T-helper 2 cell treated with Interferon-gamma antibody and Interleukin-4, amounts not matched to agents 5 μg/mL and 100 μg/mL, for 36 hours (primary cell): ENCODE results near the gene AIF1L.

Source experiments
- DNase-seq: peaks from one replicate; pipeline ENCODE4 v3.0.0; 2021; ENCODE audit warnings: low spot score
- H3K27ac Mint-ChIP-seq: one replicate; pipeline ENCODE4 v1.8.0; 2021; ENCODE audit warnings: mild to moderate bottlenecking, mixed read lengths
- H3K27me3 Mint-ChIP-seq: one replicate; pipeline ENCODE4 v1.8.0; 2021; ENCODE audit warnings: low read depth, mixed read lengths
- H3K36me3 Mint-ChIP-seq: one replicate; pipeline ENCODE4 v1.8.0; 2021; ENCODE audit warnings: low read depth, mixed read lengths
- H3K4me1 Mint-ChIP-seq: one replicate; pipeline ENCODE4 v1.8.0; 2021; ENCODE audit warnings: low read depth, mixed read lengths
- H3K4me3 Mint-ChIP-seq: one replicate; pipeline ENCODE4 v1.8.0; 2022; ENCODE audit warnings: mild to moderate bottlenecking, moderate library complexity, mixed read lengths
- H3K9me3 Mint-ChIP-seq: one replicate; pipeline ENCODE4 v1.8.0; 2021; ENCODE audit warnings: mixed read lengths

AIF1L gene

GRCh38 chr9:131067625-131068024, 28.7 kb upstream of the AIF1L start:
- H3K9me3 Mint-ChIP-seq, result no peaks in the 10 kb centered on the region
- H3K27ac Mint-ChIP-seq, result no peak overlapping the region
- DNase-seq, result no peak
- H3K27me3 Mint-ChIP-seq, result no peaks in the 10 kb centered on the region
- H3K4me3 Mint-ChIP-seq, result no peak overlapping the region
- no peaks in the 10 kb centered on the region for H3K4me1 Mint-ChIP-seq
- no peaks in the 10 kb centered on the region for H3K36me3 Mint-ChIP-seq

- Mint-ChIP-seq H3K27me3 (no peaks in the 10 kb centered on the region), H3K4me3 (no peak overlapping the region), H3K4me1 (no peaks in the 10 kb centered on the region), H3K9me3 (no peaks in the 10 kb centered on the region), H3K27ac (no peak overlapping the region), H3K36me3 (no peaks in the 10 kb centered on the region)
- no peak for DNase-seq
Measured at GRCh38 chr9:131068076-131068816, 28.1 kb upstream of the AIF1L start.

- Mint-ChIP-seq H3K27me3 (no peaks in the 10 kb centered on the region), H3K27ac (no peak overlapping the region), H3K4me1 (no peaks in the 10 kb centered on the region), H3K4me3 (no peak overlapping the region), H3K9me3 (no peaks in the 10 kb centered on the region), H3K36me3 (no peaks in the 10 kb centered on the region)
- DNase-seq, result no peak
Measured at GRCh38 chr9:131069699-131070098, 26.6 kb upstream of the AIF1L start.

- Mint-ChIP-seq H3K4me1 (no peaks in the 10 kb centered on the region), H3K36me3 (no peaks in the 10 kb centered on the region), H3K27ac (no peak overlapping the region), H3K4me3 (no peak overlapping the region), H3K27me3 (no peaks in the 10 kb centered on the region), H3K9me3 (no peaks in the 10 kb centered on the region)
- DNase-seq, result no peak
Measured at GRCh38 chr9:131072107-131072870, 24.0 kb upstream of the AIF1L start.

GRCh38 chr9:131072871-131073237, 23.5 kb upstream of the AIF1L start:
- Mint-ChIP-seq H3K36me3 (no peaks in the 10 kb centered on the region), H3K27ac (no peak overlapping the region), H3K4me3 (no peak overlapping the region), H3K9me3 (no peaks in the 10 kb centered on the region), H3K27me3 (no peaks in the 10 kb centered on the region), H3K4me1 (no peaks in the 10 kb centered on the region)
- DNase-seq, result no peak

GRCh38 chr9:131076347-131077195, 19.8 kb upstream of the AIF1L start:
- Mint-ChIP-seq H3K9me3 (no peaks in the 10 kb centered on the region), H3K27ac (no peak overlapping the region), H3K36me3 (no peaks in the 10 kb centered on the region), H3K4me3 (no peak overlapping the region), H3K27me3 (no peaks in the 10 kb centered on the region), H3K4me1 (no peaks in the 10 kb centered on the region)
- DNase-seq, result no peak

- Mint-ChIP-seq H3K9me3 (no peaks in the 10 kb centered on the region), H3K27me3 (no peaks in the 10 kb centered on the region), H3K4me1 (no peaks in the 10 kb centered on the region), H3K36me3 (no peaks in the 10 kb centered on the region), H3K27ac (no peak overlapping the region), H3K4me3 (no peak overlapping the region)
- no peak for DNase-seq
Measured at GRCh38 chr9:131078427-131079366, 17.6 kb upstream of the AIF1L start.

- no peaks in the 10 kb centered on the region for H3K36me3 Mint-ChIP-seq
- no peak for DNase-seq
- no peak overlapping the region for H3K27ac Mint-ChIP-seq
Measured at GRCh38 chr9:131080589-131080988, 15.7 kb upstream of the AIF1L start.

GRCh38 chr9:131081868-131082267, 14.5 kb upstream of the AIF1L start:
- Mint-ChIP-seq H3K4me3 (no peak overlapping the region), H3K9me3 (no peaks in the 10 kb centered on the region), H3K27me3 (no peaks in the 10 kb centered on the region), H3K27ac (no peak overlapping the region), H3K4me1 (no peaks in the 10 kb centered on the region), H3K36me3 (no peaks in the 10 kb centered on the region)
- DNase-seq, result no peak

More at GRCh38 chr9:131080589-131080988, 15.7 kb upstream of the AIF1L start:
- Mint-ChIP-seq H3K27me3 (no peaks in the 10 kb centered on the region), H3K9me3 (no peaks in the 10 kb centered on the region), H3K4me1 (no peaks in the 10 kb centered on the region), H3K4me3 (no peak overlapping the region)

- H3K9me3 Mint-ChIP-seq, result no peaks in the 10 kb centered on the region
- no peaks in the 10 kb centered on the region for H3K27me3 Mint-ChIP-seq
- no peak overlapping the region for H3K27ac Mint-ChIP-seq
- H3K36me3 Mint-ChIP-seq, result no peaks in the 10 kb centered on the region
- no peaks in the 10 kb centered on the region for H3K4me1 Mint-ChIP-seq
- H3K4me3 Mint-ChIP-seq, result no peak overlapping the region
- no peak for DNase-seq
Measured at GRCh38 chr9:131082774-131083512, 13.4 kb upstream of the AIF1L start.

GRCh38 chr9:131084661-131085369, 11.5 kb upstream of the AIF1L start:
- H3K27me3 Mint-ChIP-seq, result no peaks in the 10 kb centered on the region
- no peak for DNase-seq
- H3K9me3 Mint-ChIP-seq, result no peaks in the 10 kb centered on the region
- H3K36me3 Mint-ChIP-seq, result no peaks in the 10 kb centered on the region
- no peak overlapping the region for H3K4me3 Mint-ChIP-seq
- no peak overlapping the region for H3K27ac Mint-ChIP-seq
- H3K4me1 Mint-ChIP-seq, result no peaks in the 10 kb centered on the region

GRCh38 chr9:131085370-131086122, 10.8 kb upstream of the AIF1L start:
- H3K36me3 Mint-ChIP-seq, result no peaks in the 10 kb centered on the region
- no peak overlapping the region for H3K27ac Mint-ChIP-seq
- no peaks in the 10 kb centered on the region for H3K4me1 Mint-ChIP-seq
- no peaks in the 10 kb centered on the region for H3K27me3 Mint-ChIP-seq
- DNase-seq, result no peak
- no peaks in the 10 kb centered on the region for H3K9me3 Mint-ChIP-seq
- H3K4me3 Mint-ChIP-seq, result no peak overlapping the region
